CD4-positive, alpha-beta T cell treated with Interleukin-4 for 1 hour (primary cell): ENCODE data around the gene SRBD1.
"Not testable (repeated sequence)": the region's sequence is repeated elsewhere in the genome, so short reads cannot be mapped to it uniquely, and the experiment has no call there.

Experiments
- DNase-seq, 2 donors: peaks; one replicate each; pipeline ENCODE4 v3.0.0-alpha.2; 2020 to 2022

The SRBD1 gene

GRCh38 chr2:45460825-45461224, 150.2 kb downstream of the SRBD1 start:
- no peak for DNase-seq

- DNase-seq, result no peak
Measured at GRCh38 chr2:45459860-45460259, 151.2 kb downstream of the SRBD1 start.

- no peak for DNase-seq
Measured at GRCh38 chr2:45458909-45459563, 152.0 kb downstream of the SRBD1 start.

- DNase-seq, result no peak
Measured at GRCh38 chr2:45457211-45457945, 153.7 kb downstream of the SRBD1 start.

- no peak for DNase-seq
Measured at GRCh38 chr2:45452866-45453265, 158.2 kb downstream of the SRBD1 start.

GRCh38 chr2:45450634-45451033, 160.4 kb downstream of the SRBD1 start:
- DNase-seq, result no peak

GRCh38 chr2:45448217-45448616, 162.8 kb downstream of the SRBD1 start:
- DNase-seq, result no peak

- DNase-seq, result no peak
Measured at GRCh38 chr2:45446016-45446415, 165.1 kb downstream of the SRBD1 start.

GRCh38 chr2:45445037-45445436, 166.0 kb downstream of the SRBD1 start:
- no peak for DNase-seq

GRCh38 chr2:45443012-45443411, 168.1 kb downstream of the SRBD1 start:
- no peak for DNase-seq

- no peak for DNase-seq
Measured at GRCh38 chr2:45442026-45442425, 169.0 kb downstream of the SRBD1 start.

- DNase-seq, result no peak
Measured at GRCh38 chr2:45441571-45441970, 169.5 kb downstream of the SRBD1 start.

GRCh38 chr2:45439788-45440773, 171.0 kb downstream of the SRBD1 start:
- no peak for DNase-seq

- no peak for DNase-seq
Measured at GRCh38 chr2:45438872-45439665, 172.0 kb downstream of the SRBD1 start.

GRCh38 chr2:45436456-45436855, 174.6 kb downstream of the SRBD1 start:
- no peak for DNase-seq

GRCh38 chr2:45435316-45435715, 175.8 kb downstream of the SRBD1 start:
- DNase-seq, result no peak

GRCh38 chr2:45433363-45433762, 177.7 kb downstream of the SRBD1 start:
- no peak for DNase-seq

GRCh38 chr2:45432406-45432805, 178.7 kb downstream of the SRBD1 start:
- no peak for DNase-seq

GRCh38 chr2:45426025-45426424, 185.0 kb downstream of the SRBD1 start:
- DNase-seq, result not testable (repeated sequence)

GRCh38 chr2:45422921-45423320, 188.1 kb downstream of the SRBD1 start:
- no peak for DNase-seq

- no peak for DNase-seq
Measured at GRCh38 chr2:45418532-45418931, 192.5 kb downstream of the SRBD1 start.

GRCh38 chr2:45415534-45416123, 195.4 kb downstream of the SRBD1 start:
- DNase-seq, result no peak
